ENCODE measurements around the gene PYCARD. TPM values are rescaled to one million over a fixed set of nuclear protein-coding genes. Genes with fewer than 3 reads are reported as not detected.

The PYCARD gene
- total and polyA plus RNA-seq, 2 donors (not counting 3 experiments of a cell fraction or from before 2014, with no cell fraction given), result 19.1 to 40.1 TPM

DNA sequence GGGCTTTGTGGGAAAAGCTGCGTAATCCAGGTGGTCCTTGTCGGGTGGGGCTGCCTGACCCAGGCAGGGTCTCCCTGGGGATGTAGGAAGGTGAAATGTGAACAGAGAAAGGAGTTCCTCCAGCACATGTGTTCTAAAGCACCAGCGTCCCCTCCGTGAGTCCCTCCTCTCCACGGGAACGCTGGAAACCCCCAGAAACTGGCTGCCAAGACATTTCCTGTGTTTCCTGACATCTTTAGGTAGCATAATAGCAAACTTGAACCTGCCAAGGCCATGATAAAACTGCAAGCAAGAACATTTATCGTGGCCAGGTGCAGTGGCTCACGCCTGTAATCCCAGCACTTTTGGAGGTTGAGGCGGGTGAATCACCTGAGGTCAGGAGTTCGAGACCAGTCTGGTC lies 26.9 kb upstream of the PYCARD start:
- H3K4me2 ChIP-seq (ENCODE audit: insufficient read depth, low read length), result no peak overlapping the region
- ChIA-PET POLR2A (no interaction called here), CTCF (no interaction called here)
- H3K9me1 ChIP-seq (replicated peaks; ENCODE audit: control insufficient read depth, extremely low read depth, insufficient read depth, low read length), result no peaks in the 10 kb centered on the region
- intact Hi-C loops (cut with micrococcal nuclease) (no loop called here), dilution Hi-C loops (cut with MboI; ENCODE audit: extremely low pct_ligation_motif_present, low sequenced_read_pairs) (no loop called here)
- no peaks in the 10 kb centered on the region for H3K36me3 ChIP-seq (ENCODE audit: control insufficient read depth in 2 of 2, extremely low read depth in 1 of 2, insufficient read depth in 2 of 2, low read length in 2 of 2)
- no peak for DNase-seq (ENCODE audit: low read depth, low spot score)
- H4K20me1 ChIP-seq (replicated peaks; ENCODE audit: control insufficient read depth, extremely low read depth, insufficient read depth, low read length), result no peaks in the 10 kb centered on the region
- no peak for FAIRE-seq
- H3K4me1 ChIP-seq (ENCODE audit: control insufficient read depth, extremely low read depth, insufficient read depth, low read length), result no peaks in the 10 kb centered on the region
- H3K9ac ChIP-seq (replicated peaks; ENCODE audit: extremely low read depth, insufficient read depth, low read length), result no peak overlapping the region
- no peak overlapping the region for H2AFZ ChIP-seq (ENCODE audit: low read depth, low read length)
- H3K4me3 ChIP-seq (replicated peaks in 1 of 3; ENCODE audit: insufficient read depth in 1 of 3, low read depth in 1 of 3, low read length in 3 of 3), result no peak overlapping the region
- H3K9me3 ChIP-seq (replicated peaks; ENCODE audit: control insufficient read depth, insufficient read depth, low read length), result no peaks in the 10 kb centered on the region
- no peaks in the 10 kb centered on the region for H3K27me3 ChIP-seq (ENCODE audit: control insufficient read depth in 2 of 2, insufficient read depth in 2 of 2, low read length in 2 of 2)
- no peaks in the 10 kb centered on the region for H3K79me2 ChIP-seq (ENCODE audit: control insufficient read depth, insufficient read depth, low read length)
- no peak for TF ChIP-seq EZH2 (IDR thresholded peaks at IDR 0.05; ENCODE audit: borderline replicate concordance, low read depth, low read length, severe bottlenecking)
- TF ChIP-seq POLR2A (IDR thresholded peaks at IDR 0.05; ENCODE audit: low read depth, low read length), result no peak
- TF ChIP-seq POLR2AphosphoS5 (IDR thresholded peaks at IDR 0.05; ENCODE audit: insufficient read depth, low read depth, low read length), result no peak
- TF ChIP-seq, protein P1, sequence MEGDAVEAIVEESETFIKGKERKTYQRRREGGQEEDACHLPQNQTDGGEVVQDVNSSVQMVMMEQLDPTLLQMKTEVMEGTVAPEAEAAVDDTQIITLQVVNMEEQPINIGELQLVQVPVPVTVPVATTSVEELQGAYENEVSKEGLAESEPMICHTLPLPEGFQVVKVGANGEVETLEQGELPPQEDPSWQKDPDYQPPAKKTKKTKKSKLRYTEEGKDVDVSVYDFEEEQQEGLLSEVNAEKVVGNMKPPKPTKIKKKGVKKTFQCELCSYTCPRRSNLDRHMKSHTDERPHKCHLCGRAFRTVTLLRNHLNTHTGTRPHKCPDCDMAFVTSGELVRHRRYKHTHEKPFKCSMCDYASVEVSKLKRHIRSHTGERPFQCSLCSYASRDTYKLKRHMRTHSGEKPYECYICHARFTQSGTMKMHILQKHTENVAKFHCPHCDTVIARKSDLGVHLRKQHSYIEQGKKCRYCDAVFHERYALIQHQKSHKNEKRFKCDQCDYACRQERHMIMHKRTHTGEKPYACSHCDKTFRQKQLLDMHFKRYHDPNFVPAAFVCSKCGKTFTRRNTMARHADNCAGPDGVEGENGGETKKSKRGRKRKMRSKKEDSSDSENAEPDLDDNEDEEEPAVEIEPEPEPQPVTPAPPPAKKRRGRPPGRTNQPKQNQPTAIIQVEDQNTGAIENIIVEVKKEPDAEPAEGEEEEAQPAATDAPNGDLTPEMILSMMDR (IDR thresholded peaks at IDR 0.05; ENCODE audit: extremely low read depth in 1 of 2, insufficient read depth in 1 of 2, low read depth in 1 of 2, low read length in 2 of 2), result no peak
- no peak for TF ChIP-seq JUN (IDR thresholded peaks at IDR 0.05; ENCODE audit: borderline replicate concordance, insufficient read depth, insufficient read length, low read depth)
- no peak for TF ChIP-seq FOS (IDR thresholded peaks at IDR 0.05; ENCODE audit: borderline replicate concordance, insufficient read depth, low read length)
- no peak for TF ChIP-seq MYC (IDR thresholded peaks at IDR 0.05; ENCODE audit: low read depth, low read length)
- no peak for TF ChIP-seq GATA2 (IDR thresholded peaks at IDR 0.05; ENCODE audit: insufficient read depth, insufficient read length, low read depth, low read length)
- TF ChIP-seq, protein P2, sequence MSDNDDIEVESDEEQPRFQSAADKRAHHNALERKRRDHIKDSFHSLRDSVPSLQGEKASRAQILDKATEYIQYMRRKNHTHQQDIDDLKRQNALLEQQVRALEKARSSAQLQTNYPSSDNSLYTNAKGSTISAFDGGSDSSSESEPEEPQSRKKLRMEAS (IDR thresholded peaks at IDR 0.05; ENCODE audit: insufficient read depth, insufficient read length), result no peak
- no TSS peak for BruUV-seq (replicated peaks)
- no peak overlapping the region for H3K27ac ChIP-seq (ENCODE audit: insufficient read depth, low read depth, low read length)
